Glutamatergic neuron (in vitro differentiated cells): Measurements from ENCODE around the gene WDR45. TPM values are rescaled to one million over a fixed set of nuclear protein-coding genes. Genes with fewer than 3 reads are reported as not detected.
A peak's percentile ranks its signal among the peaks of the same experiment; 100 is the strongest.

Experiments used
- DNase-seq: peaks from one replicate; pipeline ENCODE4 v3.0.0; 2022
- H3K27ac Mint-ChIP-seq: one replicate; pipeline ENCODE4 v1.8.0; 2020; ENCODE audit warnings: mild to moderate bottlenecking, mixed read lengths, inconsistent platforms; ENCODE audit not compliant: unreplicated experiment
- H3K27me3 Mint-ChIP-seq: one replicate; pipeline ENCODE4 v1.8.0; 2020; ENCODE audit warnings: mild to moderate bottlenecking, moderate library complexity, mixed read lengths, inconsistent platforms; ENCODE audit not compliant: unreplicated experiment
- H3K36me3 Mint-ChIP-seq: one replicate; pipeline ENCODE4 v1.8.0; 2020; ENCODE audit warnings: mild to moderate bottlenecking, mixed read lengths, inconsistent platforms; ENCODE audit not compliant: unreplicated experiment
- H3K4me1 Mint-ChIP-seq: one replicate; pipeline ENCODE4 v1.8.0; 2020; ENCODE audit warnings: mild to moderate bottlenecking, low read depth, mixed read lengths, inconsistent platforms; ENCODE audit not compliant: unreplicated experiment
- H3K4me3 Mint-ChIP-seq: one replicate; pipeline ENCODE4 v1.8.0; 2020; ENCODE audit warnings: mild to moderate bottlenecking, mixed read lengths, inconsistent platforms; ENCODE audit not compliant: unreplicated experiment
- H3K9me3 Mint-ChIP-seq: one replicate; pipeline ENCODE4 v1.8.0; 2020; ENCODE audit warnings: mild to moderate bottlenecking, moderate library complexity, mixed read lengths, inconsistent platforms; ENCODE audit not compliant: unreplicated experiment
- CTCF ChIP-seq: fragments of 200-600 bp; sonication (generic); IDR thresholded peaks from one replicate; pipeline ENCODE4 v1.5.0; 2021; ENCODE audit not compliant: partially characterized antibody, unreplicated experiment
- total RNA-seq: library from RNA; stranded (reverse); fragmentation: NEBNext Ultra II Directional; extraction: Animal tissue kit (Norgen Biotek cat#: 25700); gene quantifications from one replicate; pipeline ENCODE4 v1.2.1, GENCODE V29; 2021; ENCODE audit not compliant: unreplicated experiment

The WDR45 gene
- total RNA-seq, 1 donor from 2014 or later: 66.4 TPM

GRCh38 chrX:49043220-49043986 is 36.3 kb downstream of the WDR45 start, which contains the start of gene TFE3:
TSS of gene TFE3 (minus strand) at chrX:49043357. CDS start at chrX:49043226, 131 bp downstream.
- Mint-ChIP-seq H3K27me3 (peaks cover 8% of the 10 kb centered on the region), H3K4me3 (peak within 1 kb of the TSS; percentile 91)

GRCh38 chrX:49042581-49043219 is 37.0 kb downstream of the WDR45 start:
- Mint-ChIP-seq H3K36me3 (no peaks in the 10 kb centered on the region), H3K27me3 (peaks cover 8% of the 10 kb centered on the region), H3K4me3 (peak overlapping the region; percentile 91), H3K27ac (peak overlapping the region; percentile 92), H3K4me1 (peaks cover 3% of the 10 kb centered on the region), H3K9me3 (peaks cover 4% of the 10 kb centered on the region)
- TF ChIP-seq CTCF: no peak
- no peak for DNase-seq

More at GRCh38 chrX:49043220-49043986, 36.3 kb downstream of the WDR45 start, which contains the start of gene TFE3:
- Mint-ChIP-seq H3K36me3 (no peaks in the 10 kb centered on the region), H3K9me3 (peaks cover 4% of the 10 kb centered on the region), H3K27ac (peak within 1 kb of the TSS; percentile 92), H3K4me1 (peaks cover 3% of the 10 kb centered on the region)
- TF ChIP-seq CTCF: peak; percentile 44
- peak; percentile 92 for DNase-seq

GRCh38 chrX:49041744-49042580 is 37.7 kb downstream of the WDR45 start:
- Mint-ChIP-seq H3K36me3 (no peaks in the 10 kb centered on the region), H3K27me3 (peaks cover 6% of the 10 kb centered on the region), H3K4me3 (peak overlapping the region; percentile 91), H3K27ac (peak overlapping the region; percentile 92), H3K4me1 (peaks cover 3% of the 10 kb centered on the region), H3K9me3 (peaks cover 4% of the 10 kb centered on the region)
- DNase-seq: no peak
- no peak for TF ChIP-seq CTCF

GRCh38 chrX:49040376-49040955 is 39.2 kb downstream of the WDR45 start:
- Mint-ChIP-seq H3K27me3 (peaks cover 6% of the 10 kb centered on the region), H3K4me1 (peaks cover 3% of the 10 kb centered on the region), H3K36me3 (no peaks in the 10 kb centered on the region), H3K4me3 (peak overlapping the region; percentile 91), H3K27ac (peak overlapping the region; percentile 72), H3K9me3 (peaks cover 4% of the 10 kb centered on the region)
- TF ChIP-seq CTCF: no peak
- DNase-seq: no peak
